GM21723 (cell line): ENCODE results near the gene HOXB5.

Experiments used
- ATAC-seq: cut with Tn5 transposase; IDR thresholded peaks from one replicate; pipeline ENCODE4 v1.9.1; 2021; ENCODE audit warnings: mild to moderate bottlenecking, moderate library complexity; ENCODE audit not compliant: unreplicated experiment

The HOXB5 gene

GRCh38 chr17:48605409-48605919 lies 11.9 kb upstream of the HOXB5 start:
- ATAC-seq: no peak

GRCh38 chr17:48604770-48605329 lies 11.3 kb upstream of the HOXB5 start, which contains the start of gene HOXB6:
TSS of gene HOXB6 (minus strand) at chr17:48604986. CDS start at chr17:48598150, 6,836 bp downstream.
- no peak for ATAC-seq

- no peak for ATAC-seq
Observed at GRCh38 chr17:48603959-48604769, 10.6 kb upstream of the HOXB5 start.

- no peak for ATAC-seq
Observed at GRCh38 chr17:48601539-48602425, 8.2 kb upstream of the HOXB5 start.

- ATAC-seq: no peak
Observed at GRCh38 chr17:48601207-48601538, 7.6 kb upstream of the HOXB5 start.

GRCh38 chr17:48600244-48601098 lies 6.9 kb upstream of the HOXB5 start:
- no peak for ATAC-seq

- no peak for ATAC-seq
Observed at GRCh38 chr17:48599354-48599753, 5.8 kb upstream of the HOXB5 start.

GRCh38 chr17:48598736-48599135 lies 5.2 kb upstream of the HOXB5 start:
- ATAC-seq: no peak

GRCh38 chr17:48597778-48598631 lies 4.4 kb upstream of the HOXB5 start:
- no peak for ATAC-seq

- ATAC-seq: no peak
Observed at GRCh38 chr17:48597528-48597777, 3.9 kb upstream of the HOXB5 start.

- no peak for ATAC-seq
Observed at GRCh38 chr17:48596735-48597527, 3.4 kb upstream of the HOXB5 start.

- ATAC-seq: no peak
Observed at GRCh38 chr17:48596000-48596734, 2.6 kb upstream of the HOXB5 start.

GRCh38 chr17:48595278-48595999 lies 1.9 kb upstream of the HOXB5 start:
- no peak for ATAC-seq

- no peak for ATAC-seq
Observed at GRCh38 chr17:48594538-48595277, 1.1 kb upstream of the HOXB5 start.

GRCh38 chr17:48593840-48594537 lies 410 bp upstream of the HOXB5 start:
- no peak for ATAC-seq

GRCh38 chr17:48592577-48592976 lies 1.0 kb downstream of the HOXB5 start:
- no peak for ATAC-seq
